DOHH2 (cell line): ENCODE data around the gene LRRC3B.

ENCODE experiments used
- H3F3A ChIP-seq: fragments of 200-600 bp; sonication (generic), shearing (Covaris generic); 2 replicates; pipeline ENCODE4 v1.6.0; 2016; ENCODE audit warnings: antibody characterized with exemption, mild to moderate bottlenecking; ENCODE audit not compliant: control insufficient read depth, insufficient read depth
- H3K27ac ChIP-seq: fragments of 200-600 bp; sonication (generic); 2 replicates; pipeline ENCODE4 v1.5.1; 2014; ENCODE audit warnings: low read depth, mild to moderate bottlenecking, low read length, moderate library complexity
- H3K27me3 ChIP-seq: fragments of 200-600 bp; sonication (generic); 2 replicates; pipeline ENCODE4 v1.6.1; 2014; ENCODE audit warnings: mild to moderate bottlenecking, low read length, mixed read lengths; ENCODE audit not compliant: control insufficient read depth
- H3K36me3 ChIP-seq: fragments of 200-600 bp; sonication (generic); 2 replicates; pipeline ENCODE4 v1.6.1; 2014; ENCODE audit warnings: mild to moderate bottlenecking, low read length, moderate library complexity, mixed read lengths; ENCODE audit not compliant: control insufficient read depth
- H3K4me1 ChIP-seq: fragments of 200-600 bp; sonication (generic); 2 replicates; pipeline ENCODE4 v1.6.1; 2014; ENCODE audit warnings: mild to moderate bottlenecking, low read length, mixed read lengths; ENCODE audit not compliant: control insufficient read depth
- H3K4me2 ChIP-seq: fragments of 200-600 bp; sonication (generic); 2 replicates; pipeline ENCODE4 v1.6.0; 2014; ENCODE audit warnings: mild to moderate bottlenecking, low read length, moderate library complexity
- H3K4me3 ChIP-seq: fragments of 200-600 bp; sonication (generic); 2 replicates; pipeline ENCODE4 v1.5.1; 2014; ENCODE audit warnings: mild to moderate bottlenecking, low read length, mixed read lengths
- H3K79me2 ChIP-seq: fragments of 200-600 bp; sonication (generic); 2 replicates; pipeline ENCODE4 v1.6.1; 2014; ENCODE audit warnings: mild to moderate bottlenecking, low read length, mixed read lengths; ENCODE audit not compliant: control insufficient read depth
- H3K9me2 ChIP-seq: fragments of 200-600 bp; sonication (generic); replicated peaks from 2 replicates; pipeline ENCODE4 v1.6.1; 2014; ENCODE audit warnings: mild to moderate bottlenecking, low read length, mixed read lengths; ENCODE audit not compliant: control insufficient read depth
- H3K9me3 ChIP-seq: fragments of 200-600 bp; sonication (generic); 2 replicates; pipeline ENCODE4 v1.6.1; 2014; ENCODE audit warnings: antibody characterized with exemption, low read length, mixed read lengths; ENCODE audit not compliant: control insufficient read depth, insufficient read depth
- H4K20me1 ChIP-seq: fragments of 200-600 bp; sonication (generic); 2 replicates; pipeline ENCODE4 v1.6.0; 2014; ENCODE audit warnings: low read depth, mild to moderate bottlenecking, antibody characterized with exemption, low read length, moderate library complexity; ENCODE audit not compliant: control insufficient read depth, insufficient read depth
- CTCF ChIP-seq: fragments of 200-600 bp; sonication (generic); IDR thresholded peaks from one replicate; pipeline ENCODE4 v1.5.1; 2014; ENCODE audit warnings: antibody characterized with exemption, mild to moderate bottlenecking, low read depth, low read length; ENCODE audit not compliant: poor library complexity, severe bottlenecking
- EZH2phosphoT487 ChIP-seq: fragments of 200-600 bp; sonication (generic); IDR thresholded peaks from 2 replicates; pipeline ENCODE4 v1.6.1; 2017; ENCODE audit warnings: borderline replicate concordance, mild to moderate bottlenecking, antibody characterized with exemption, low read length, moderate library complexity, mixed read lengths

The LRRC3B gene

GRCh38 chr3:26675336-26675735, 52.8 kb downstream of the LRRC3B start:
- H3K27me3 ChIP-seq, result no peaks in the 10 kb centered on the region
- H3K4me3 ChIP-seq, result no peak overlapping the region
- no peaks in the 10 kb centered on the region for H4K20me1 ChIP-seq

GRCh38 chr3:26681632-26682031, 59.1 kb downstream of the LRRC3B start:
- no peaks in the 10 kb centered on the region for H3F3A ChIP-seq
- no peaks in the 10 kb centered on the region for H4K20me1 ChIP-seq
- H3K4me2 ChIP-seq, result no peak overlapping the region
- no peaks in the 10 kb centered on the region for H3K79me2 ChIP-seq
- no peak overlapping the region for H3K4me3 ChIP-seq
- H3K36me3 ChIP-seq, result no peaks in the 10 kb centered on the region
- H3K4me1 ChIP-seq, result no peaks in the 10 kb centered on the region
- no peaks in the 10 kb centered on the region for H3K27me3 ChIP-seq
- TF ChIP-seq CTCF (no peak), EZH2phosphoT487 (no peak)
- H3K27ac ChIP-seq, result no peak overlapping the region
- H3K9me2 ChIP-seq, result no peaks in the 10 kb centered on the region
- H3K9me3 ChIP-seq, result no peaks in the 10 kb centered on the region

More at GRCh38 chr3:26675336-26675735, 52.8 kb downstream of the LRRC3B start:
- no peaks in the 10 kb centered on the region for H3K36me3 ChIP-seq
- H3K9me3 ChIP-seq, result no peaks in the 10 kb centered on the region
- H3K9me2 ChIP-seq, result no peaks in the 10 kb centered on the region
- no peak overlapping the region for H3K27ac ChIP-seq
- TF ChIP-seq EZH2phosphoT487, result no peak
- TF ChIP-seq CTCF, result no peak
- H3F3A ChIP-seq, result no peaks in the 10 kb centered on the region
- H3K4me2 ChIP-seq, result no peak overlapping the region
- H3K4me1 ChIP-seq, result no peaks in the 10 kb centered on the region
- H3K79me2 ChIP-seq, result no peaks in the 10 kb centered on the region

GRCh38 chr3:26682406-26682805, 59.8 kb downstream of the LRRC3B start:
- no peaks in the 10 kb centered on the region for H3K27me3 ChIP-seq
- no peak overlapping the region for H3K4me3 ChIP-seq
- no peaks in the 10 kb centered on the region for H3K9me2 ChIP-seq
- H3K36me3 ChIP-seq, result no peaks in the 10 kb centered on the region
- no peaks in the 10 kb centered on the region for H3K4me1 ChIP-seq
- H3K9me3 ChIP-seq, result no peaks in the 10 kb centered on the region
- H4K20me1 ChIP-seq, result no peaks in the 10 kb centered on the region
- H3F3A ChIP-seq, result no peaks in the 10 kb centered on the region
- no peaks in the 10 kb centered on the region for H3K79me2 ChIP-seq
- TF ChIP-seq CTCF (no peak), EZH2phosphoT487 (no peak)
- H3K4me2 ChIP-seq, result no peak overlapping the region
- H3K27ac ChIP-seq, result no peak overlapping the region

GRCh38 chr3:26683902-26684301, 61.3 kb downstream of the LRRC3B start:
- Histone ChIP-seq H3F3A (no peaks in the 10 kb centered on the region), H3K79me2 (no peaks in the 10 kb centered on the region), H3K9me2 (no peaks in the 10 kb centered on the region), H3K4me3 (no peak overlapping the region), H4K20me1 (no peaks in the 10 kb centered on the region), H3K27me3 (no peaks in the 10 kb centered on the region), H3K36me3 (no peaks in the 10 kb centered on the region), H3K4me2 (no peak overlapping the region), H3K27ac (no peak overlapping the region), H3K9me3 (no peaks in the 10 kb centered on the region), H3K4me1 (no peaks in the 10 kb centered on the region)
- TF ChIP-seq CTCF, result no peak
